ENCODE measurements around the gene GRIFIN.
A peak's percentile ranks its signal among the peaks of the same experiment; 100 is the strongest.

Gene GRIFIN

GRCh38 chr7:2497500-2498336, 21.5 kb upstream of the GRIFIN start:
- no peak for DNase-seq

- DNase-seq, result no peak
These were observed 20.9 kb upstream of the GRIFIN start for GRCh38 chr7:2497065-2497464.

- no peak for DNase-seq
These were observed 20.2 kb upstream of the GRIFIN start for GRCh38 chr7:2496375-2496774.

- DNase-seq, result no peak
These were observed 19.5 kb upstream of the GRIFIN start for GRCh38 chr7:2495418-2496299.

- DNase-seq, result no peak
These were observed 18.3 kb upstream of the GRIFIN start for GRCh38 chr7:2494191-2495130.

- DNase-seq, result no peak
These were observed 17.3 kb upstream of the GRIFIN start for GRCh38 chr7:2493205-2494164.

GRCh38 chr7:2492038-2492437, 15.8 kb upstream of the GRIFIN start:
- DNase-seq, result no peak

GRCh38 chr7:2490181-2490651, 14.0 kb upstream of the GRIFIN start:
- DNase-seq, result no peak

GRCh38 chr7:2488681-2489080, 12.5 kb upstream of the GRIFIN start:
- no peak for DNase-seq

GRCh38 chr7:2488272-2488645, 12.1 kb upstream of the GRIFIN start:
- no peak for DNase-seq

- no peak for DNase-seq
These were observed 11.5 kb upstream of the GRIFIN start for GRCh38 chr7:2487586-2488271.

- no peak for DNase-seq
These were observed 8.7 kb upstream of the GRIFIN start for GRCh38 chr7:2484868-2485267.

- DNase-seq, result no peak
These were observed 7.3 kb upstream of the GRIFIN start for GRCh38 chr7:2483494-2483893.

- DNase-seq, result no peak
These were observed 6.7 kb upstream of the GRIFIN start for GRCh38 chr7:2482725-2483451.

GRCh38 chr7:2481195-2481594, 5.0 kb upstream of the GRIFIN start:
- no peak for DNase-seq

GRCh38 chr7:2480070-2480408, 3.8 kb upstream of the GRIFIN start:
- no peak for DNase-seq

- no peak for DNase-seq
These were observed 3.3 kb upstream of the GRIFIN start for GRCh38 chr7:2479276-2480069.

GRCh38 chr7:2478800-2479199, 2.6 kb upstream of the GRIFIN start:
- DNase-seq, result no peak

GRCh38 chr7:2478399-2478785, 2.2 kb upstream of the GRIFIN start:
- peak; percentile 48 for DNase-seq
